ENCODE data around the gene GCN1.
"Not testable (repeated sequence)": the region's sequence is repeated elsewhere in the genome, so short reads cannot be mapped to it uniquely, and the experiment has no call there.

GCN1 gene

GRCh38 chr12:120214626-120215356 lies 20.3 kb upstream of the GCN1 start:
- no peak for DNase-seq

GRCh38 chr12:120213758-120214157 lies 19.2 kb upstream of the GCN1 start:
- DNase-seq, result no peak

GRCh38 chr12:120213182-120213581 lies 18.7 kb upstream of the GCN1 start:
- DNase-seq, result not testable (repeated sequence)

GRCh38 chr12:120212301-120212700 lies 17.8 kb upstream of the GCN1 start:
- DNase-seq, result no peak

- no peak for DNase-seq
These were observed 17.4 kb upstream of the GCN1 start for GRCh38 chr12:120211904-120212283.

GRCh38 chr12:120211243-120211903 lies 16.9 kb upstream of the GCN1 start:
- no peak for DNase-seq

GRCh38 chr12:120209851-120210250 lies 15.3 kb upstream of the GCN1 start:
- no peak for DNase-seq

- DNase-seq, result no peak
These were observed 12.7 kb upstream of the GCN1 start for GRCh38 chr12:120207227-120207626.

- DNase-seq, result not testable (repeated sequence)
These were observed 12.3 kb upstream of the GCN1 start for GRCh38 chr12:120206781-120207180.

GRCh38 chr12:120206228-120206627 lies 11.7 kb upstream of the GCN1 start:
- DNase-seq, result no peak

- no peak for DNase-seq
These were observed 9.7 kb upstream of the GCN1 start for GRCh38 chr12:120204171-120204570.

GRCh38 chr12:120200364-120200800 lies 5.9 kb upstream of the GCN1 start:
- no peak for DNase-seq

GRCh38 chr12:120199595-120200306 lies 5.2 kb upstream of the GCN1 start:
- no peak for DNase-seq

GRCh38 chr12:120199025-120199424 lies 4.5 kb upstream of the GCN1 start:
- DNase-seq, result no peak

- no peak for DNase-seq
These were observed 3.0 kb upstream of the GCN1 start for GRCh38 chr12:120197542-120197887.

- DNase-seq, result not testable (repeated sequence)
These were observed 2.5 kb upstream of the GCN1 start for GRCh38 chr12:120196817-120197541.

- DNase-seq, result no peak
These were observed 1.8 kb upstream of the GCN1 start for GRCh38 chr12:120196363-120196762.

- no peak for DNase-seq
These were observed 335 bp downstream of the GCN1 start for GRCh38 chr12:120194226-120194533.

- not testable (repeated sequence) for DNase-seq
These were observed 1.2 kb downstream of the GCN1 start for GRCh38 chr12:120193286-120193685.

GRCh38 chr12:120190985-120191480 lies 3.5 kb downstream of the GCN1 start:
- no peak for DNase-seq

- DNase-seq, result no peak
These were observed 4.1 kb downstream of the GCN1 start for GRCh38 chr12:120190386-120190785.

GRCh38 chr12:120186654-120187053 lies 7.9 kb downstream of the GCN1 start:
- DNase-seq, result no peak

GRCh38 chr12:120183211-120183631 lies 11.3 kb downstream of the GCN1 start:
- DNase-seq, result no peak

Measured in NCI-H774 (cell line).